ENCODE measurements around the gene GUF1. TPM values are rescaled to one million over a fixed set of nuclear protein-coding genes. Genes with fewer than 3 reads are reported as not detected.
A peak's percentile ranks its signal among the peaks of the same experiment; 100 is the strongest.

Gene GUF1
- total RNA-seq, 1 experiment from 2014 or later = 30.5 TPM

DNA sequence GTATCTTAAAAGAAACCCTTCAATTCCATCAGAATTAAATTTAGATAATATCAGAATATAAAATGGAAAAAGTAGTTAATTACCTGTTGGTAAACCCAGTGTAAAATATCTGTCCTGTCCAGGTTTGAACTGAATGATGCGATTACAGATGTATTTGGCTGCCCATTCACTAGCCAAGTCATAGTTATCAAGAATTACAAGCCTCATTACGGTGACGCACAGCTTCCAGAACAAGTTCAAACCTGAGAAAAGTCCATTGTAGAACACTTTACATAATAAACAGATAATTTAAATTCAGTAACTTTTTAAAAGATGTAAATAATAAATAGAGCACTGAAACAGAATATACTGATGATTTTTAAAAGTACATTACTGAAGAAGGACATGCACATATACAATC lies 43.8 kb downstream of the GUF1 start:
- Histone ChIP-seq H3K27me3 (ENCODE audit: insufficient read depth, low read length) (no peaks in the 10 kb centered on the region), H4K20me1 (ENCODE audit: insufficient read depth) (no peaks in the 10 kb centered on the region), H3K4me1 (ENCODE audit: control insufficient read depth in 1 of 2, insufficient read depth in 2 of 2, low read length in 2 of 2) (peaks cover 0 to 10% of the 10 kb centered on the region in 2 experiments; a peak in 3 of 4 replicates), H3K9me2 (ENCODE audit: insufficient read depth) (no peaks in the 10 kb centered on the region), H3K4me3 (replicated peaks in 1 of 2; ENCODE audit: low read depth in 1 of 2, low read length in 2 of 2) (no peak overlapping the region), H3K4me2 (ENCODE audit: low read length) (no peak overlapping the region), H3K9ac (ENCODE audit: low read length) (no peak overlapping the region), H3K27ac (ENCODE audit: low read depth, low read length) (no peak overlapping the region), H2AFZ (ENCODE audit: low read depth, low read length, poor library complexity, severe bottlenecking) (no peak overlapping the region), H3K9me3 (ENCODE audit: control insufficient read depth in 1 of 2, insufficient read depth in 1 of 2, low read depth in 1 of 2, low read length in 2 of 2) (no peaks in the 10 kb centered on the region), H3K79me2 (ENCODE audit: insufficient read depth, low read length) (peaks cover 87% of the 10 kb centered on the region), H3K36me3 (ENCODE audit: control insufficient read depth in 1 of 2, insufficient read depth in 2 of 2, low read length in 2 of 2) (no peaks in the 10 kb centered on the region)
- RAD21 ChIA-PET (ENCODE audit: low non-redundant PET in 1 of 2, low total read pairs in 2 of 2, uncharacterized antibody in 2 of 2, unreplicated experiment in 2 of 2) = no interaction called here
- POLR2A ChIA-PET = no interaction called here
- no peak for DNase-seq (ENCODE audit: low read depth, low spot score)
- intact Hi-C loops (cut with micrococcal nuclease) = loop anchor here (2.0 kb wide), 1 partner anchor 43 kb away; the partner anchor contains the start of gene GUF1
- ATAC-seq = no peak
- TF ChIP-seq ZFX (IDR thresholded peaks at IDR 0.05) (no peak), JUND (IDR thresholded peaks at IDR 0.05) (no peak), TCF7L2 (IDR thresholded peaks at IDR 0.05; ENCODE audit: borderline replicate concordance, extremely low read depth, insufficient read depth, insufficient read length) (no peak)
- BruUV-seq (replicated peaks) = no TSS peak
- CTCF ChIA-PET = no interaction called here

- ChIA-PET POLR2A (no interaction called here), RAD21 (ENCODE audit: low non-redundant PET in 1 of 2, low total read pairs in 2 of 2, uncharacterized antibody in 2 of 2, unreplicated experiment in 2 of 2) (no interaction called here), CTCF (no interaction called here)
- Histone ChIP-seq H3K9ac (ENCODE audit: low read length) (peak overlapping the region; percentile 77), H3K9me2 (ENCODE audit: insufficient read depth) (no peaks in the 10 kb centered on the region; the same call in 1 of the 2 replicates), H3K36me3 (ENCODE audit: control insufficient read depth in 1 of 2, insufficient read depth in 2 of 2, low read length in 2 of 2) (no peaks in the 10 kb centered on the region), H3K27ac (ENCODE audit: low read depth, low read length) (no peak overlapping the region), H4K20me1 (ENCODE audit: insufficient read depth) (no peaks in the 10 kb centered on the region), H3K79me2 (ENCODE audit: insufficient read depth, low read length) (peaks cover 60% of the 10 kb centered on the region), H3K27me3 (ENCODE audit: insufficient read depth, low read length) (no peaks in the 10 kb centered on the region), H3K4me3 (replicated peaks in 1 of 2; ENCODE audit: low read depth in 1 of 2, low read length in 2 of 2) (peak overlapping the region; percentile 80 to 87), H3K9me3 (ENCODE audit: control insufficient read depth in 1 of 2, insufficient read depth in 1 of 2, low read depth in 1 of 2, low read length in 2 of 2) (no peaks in the 10 kb centered on the region), H3K4me1 (ENCODE audit: control insufficient read depth in 1 of 2, insufficient read depth in 2 of 2, low read length in 2 of 2) (peaks cover 0 to 15% of the 10 kb centered on the region in 2 experiments; a peak in 3 of 4 replicates), H2AFZ (ENCODE audit: low read depth, low read length, poor library complexity, severe bottlenecking) (no peak overlapping the region), H3K4me2 (ENCODE audit: low read length) (peak overlapping the region; percentile 76)
- intact Hi-C loops (cut with micrococcal nuclease) = no loop called here
- no peak for DNase-seq (ENCODE audit: low read depth, low spot score)
- no peak for ATAC-seq
- no TSS peak for BruUV-seq (replicated peaks)
- TF ChIP-seq JUND (IDR thresholded peaks at IDR 0.05) (no peak), CTCF (IDR thresholded peaks at IDR 0.05 in 2 of 3, conservative IDR thresholded peaks at IDR 0.05 in 1 of 3; ENCODE audit: borderline replicate concordance in 1 of 3, insufficient read depth in 1 of 3, low read depth in 2 of 3, low read length in 2 of 3) (no peak), REST (IDR thresholded peaks at IDR 0.05; ENCODE audit: low read depth) (no peak), ZFX (IDR thresholded peaks at IDR 0.05) (no peak), CEBPB (IDR thresholded peaks at IDR 0.05; ENCODE audit: low read depth) (no peak), ZNF274 (IDR thresholded peaks at IDR 0.05; ENCODE audit: low read depth, low read length) (no peak), SIN3A (IDR thresholded peaks at IDR 0.05; ENCODE audit: low read depth) (no peak), POLR2AphosphoS5 (IDR thresholded peaks at IDR 0.05; ENCODE audit: low read depth, low read length) (no peak), RAD21 (IDR thresholded peaks at IDR 0.05; ENCODE audit: low read depth) (no peak), EGR1 (IDR thresholded peaks at IDR 0.05; ENCODE audit: low read depth) (no peak), FOSL1 (IDR thresholded peaks at IDR 0.05; ENCODE audit: low read depth) (no peak), EZH2 (IDR thresholded peaks at IDR 0.05) (no peak), SP1 (IDR thresholded peaks at IDR 0.05; ENCODE audit: low read depth) (no peak), YY1 (IDR thresholded peaks at IDR 0.05; ENCODE audit: extremely low read depth, insufficient replicate concordance, low read depth, low read length) (no peak), ATF3 (IDR thresholded peaks at IDR 0.05) (no peak), TCF7L2 (IDR thresholded peaks at IDR 0.05; ENCODE audit: borderline replicate concordance, extremely low read depth, insufficient read depth, insufficient read length) (no peak)
Observed at GRCh38 chr4:44725166-44725565, 46.9 kb downstream of the GUF1 start.

Data from HCT116 (cell line).